ENCODE measurements around the gene DNAI1.
A peak's percentile ranks its signal among the peaks of the same experiment; 100 is the strongest.

GRCh38 chr9:34547960-34548611, 89.5 kb downstream of the DNAI1 start:
- peak; percentile 71 to 89 (median 81) for TF ChIP-seq CTCF (IDR thresholded peaks at IDR 0.05)
- TF ChIP-seq POLR2A (IDR thresholded peaks at IDR 0.05): no peak

Data from prostate gland (tissue), 2 donors.